GM19372 (cell line): ENCODE measurements around the gene SACM1L.
"Not testable (repeated sequence)": the region's sequence is repeated elsewhere in the genome, so short reads cannot be mapped to it uniquely, and the experiment has no call there.

Experiments
- ATAC-seq: cut with Tn5 transposase; IDR thresholded peaks from one replicate; pipeline ENCODE4 v1.9.1; 2021; ENCODE audit warnings: mild to moderate bottlenecking, low read depth, moderate library complexity; ENCODE audit not compliant: unreplicated experiment

The SACM1L gene

DNA sequence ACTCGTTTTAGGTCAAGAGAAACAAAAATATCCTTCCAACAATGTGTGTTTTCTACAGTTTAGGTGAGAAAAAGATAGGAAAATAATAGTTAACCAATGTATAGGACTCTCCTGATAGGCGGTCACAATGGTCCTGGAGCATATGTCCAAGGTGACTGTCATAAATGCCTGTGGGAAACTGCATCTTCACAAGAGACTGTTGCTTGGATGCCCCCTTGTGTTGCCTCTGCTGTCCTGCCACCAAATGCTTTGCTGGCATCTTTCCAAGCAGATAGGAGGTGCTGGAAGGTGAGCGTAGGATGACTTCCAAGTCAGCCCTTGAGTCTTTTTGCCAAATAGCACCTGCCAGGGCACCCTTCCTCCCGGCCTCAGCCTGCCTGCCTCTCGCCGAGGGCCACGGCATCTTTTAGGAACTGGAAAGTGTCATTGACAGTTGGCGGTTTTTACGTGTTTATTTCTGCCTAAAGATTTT is 24.1 kb upstream of the SACM1L start:
- ATAC-seq, result no peak

DNA sequence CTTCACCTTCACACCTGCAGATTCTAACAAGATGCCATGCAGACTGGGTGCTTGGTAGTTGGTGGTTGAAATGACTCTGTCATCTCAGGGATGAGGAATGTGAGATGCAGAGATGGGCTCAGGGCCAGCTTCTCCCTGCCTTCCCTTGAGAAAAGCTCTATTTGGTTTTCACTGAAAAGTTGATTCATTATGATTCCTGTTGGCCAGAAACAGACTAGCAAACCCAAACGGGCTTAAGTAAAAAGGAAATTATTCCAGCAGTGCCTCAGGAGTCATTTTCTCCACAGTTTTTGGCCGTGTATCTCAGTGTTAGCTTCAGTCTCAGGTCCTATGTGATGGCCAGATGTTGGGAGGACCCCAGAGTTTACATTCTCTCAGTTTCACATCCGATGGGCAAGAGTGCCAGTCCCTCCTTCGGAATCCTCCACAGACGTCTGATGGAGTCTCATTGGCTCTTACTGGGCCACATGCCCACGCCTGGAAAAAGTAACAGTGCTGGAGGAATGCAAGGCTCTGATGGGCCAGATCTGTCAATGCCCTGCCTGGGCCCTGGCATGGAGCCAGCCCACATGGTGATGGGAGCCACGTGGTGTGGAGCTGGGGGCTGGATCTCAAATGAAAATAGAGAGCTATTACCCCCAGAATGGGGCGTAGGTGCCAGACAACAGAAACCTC is 22.3 kb upstream of the SACM1L start:
- ATAC-seq, result no peak

DNA sequence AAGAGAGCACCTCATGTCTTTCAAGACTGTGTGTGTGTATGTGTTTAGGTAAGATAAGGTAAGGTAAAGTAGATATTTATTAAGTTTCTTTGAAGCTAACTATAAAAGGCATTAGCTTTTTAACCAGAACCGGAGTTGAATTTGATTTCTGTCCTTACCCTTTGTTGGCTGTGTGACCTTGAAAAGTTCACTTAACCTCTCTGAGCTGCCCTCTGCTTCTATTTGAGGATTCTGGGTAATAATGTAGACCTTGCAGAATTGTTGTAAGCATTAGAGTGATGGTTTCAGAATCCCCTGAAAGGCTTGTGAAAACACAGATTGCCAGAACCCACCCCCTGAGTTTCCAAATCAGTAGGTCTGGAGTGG is 21.6 kb upstream of the SACM1L start:
- ATAC-seq, result no peak

GRCh38 chr3:45670436-45670835 is 18.8 kb upstream of the SACM1L start:
- no peak for ATAC-seq

DNA sequence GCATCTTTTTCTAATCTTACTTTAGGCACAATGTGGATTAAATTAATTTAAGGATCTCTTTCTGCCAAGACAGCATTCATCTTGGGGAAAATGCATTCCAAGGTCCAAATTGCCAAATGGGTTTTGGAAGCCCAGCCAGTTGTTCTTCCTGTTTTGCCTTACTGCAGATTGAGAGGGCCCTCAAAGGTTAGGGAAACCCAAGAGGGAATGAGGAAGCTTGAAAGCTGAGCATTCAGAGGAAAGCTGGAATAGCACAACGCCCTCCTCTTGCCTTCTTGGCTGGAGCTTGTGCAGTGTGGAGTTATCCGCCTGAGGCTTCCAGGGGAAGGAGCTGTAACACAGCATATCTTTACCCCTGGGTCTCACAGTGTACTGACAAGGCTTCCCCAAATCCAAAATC is 18.2 kb upstream of the SACM1L start:
- ATAC-seq, result no peak

GRCh38 chr3:45673273-45673672 is 15.9 kb upstream of the SACM1L start:
- no peak for ATAC-seq

DNA sequence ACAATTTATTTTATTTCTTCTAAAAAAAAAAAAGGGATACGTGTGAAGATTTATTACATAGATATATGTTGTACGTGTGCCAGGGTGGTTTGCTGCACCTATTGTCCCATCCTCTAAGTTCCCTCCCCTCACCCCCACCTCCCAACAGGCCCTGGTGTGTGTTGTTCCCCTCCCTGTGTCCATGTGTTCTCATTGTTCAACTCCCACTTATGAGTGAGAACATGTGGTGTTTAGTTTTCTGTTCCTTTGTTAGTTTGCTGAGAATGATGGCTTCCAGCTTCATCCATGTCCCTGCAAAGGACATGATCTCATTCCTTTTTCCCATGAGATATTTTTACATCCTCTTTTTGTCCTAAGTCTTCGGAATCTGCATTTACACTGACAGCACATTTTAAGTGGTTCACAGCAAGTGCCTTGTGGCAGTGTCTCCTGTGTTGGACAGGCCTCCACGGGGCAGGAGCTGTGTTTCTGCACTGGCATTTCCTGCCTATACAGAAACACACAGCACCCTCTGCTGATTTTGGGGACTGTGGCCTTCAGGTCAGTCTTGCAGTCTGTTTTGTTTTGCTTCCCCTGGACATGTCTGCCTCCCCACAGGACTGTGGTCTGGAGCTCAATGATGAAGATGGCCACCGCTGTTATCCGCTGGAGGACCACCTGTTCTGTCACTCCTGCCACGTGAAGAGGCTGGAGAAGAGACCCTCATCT is 12.7 kb upstream of the SACM1L start:
- no peak for ATAC-seq

GRCh38 chr3:45677033-45677446 is 12.2 kb upstream of the SACM1L start:
- no peak for ATAC-seq

GRCh38 chr3:45677841-45678240 is 11.4 kb upstream of the SACM1L start:
- no peak for ATAC-seq

GRCh38 chr3:45679805-45680204 is 9.4 kb upstream of the SACM1L start:
- no peak for ATAC-seq

DNA sequence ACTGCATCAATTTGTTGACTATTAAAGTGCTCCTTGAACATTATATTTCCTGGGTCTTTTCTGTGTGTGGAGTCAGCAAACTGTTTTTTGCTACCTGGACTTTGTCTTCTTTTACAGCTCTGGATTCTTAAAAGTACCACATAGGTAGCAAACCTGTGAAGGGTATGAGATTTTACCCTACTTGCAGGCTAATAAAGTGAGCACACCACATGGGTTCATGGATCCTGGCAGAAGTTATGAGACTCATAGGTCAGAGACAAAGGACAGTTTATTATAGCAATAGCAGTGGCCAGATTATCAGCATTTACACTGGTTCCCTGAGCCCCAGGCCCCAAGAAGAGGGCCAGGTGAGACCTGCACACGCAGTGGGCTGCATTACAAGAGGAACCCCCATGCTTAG is 8.0 kb upstream of the SACM1L start:
- ATAC-seq, result no peak

- no peak for ATAC-seq
These were observed 7.3 kb upstream of the SACM1L start for GRCh38 chr3:45681846-45682245.

GRCh38 chr3:45682311-45682710 is 6.9 kb upstream of the SACM1L start:
- no peak for ATAC-seq

- no peak for ATAC-seq
These were observed 6.4 kb upstream of the SACM1L start for GRCh38 chr3:45682786-45683185.

DNA sequence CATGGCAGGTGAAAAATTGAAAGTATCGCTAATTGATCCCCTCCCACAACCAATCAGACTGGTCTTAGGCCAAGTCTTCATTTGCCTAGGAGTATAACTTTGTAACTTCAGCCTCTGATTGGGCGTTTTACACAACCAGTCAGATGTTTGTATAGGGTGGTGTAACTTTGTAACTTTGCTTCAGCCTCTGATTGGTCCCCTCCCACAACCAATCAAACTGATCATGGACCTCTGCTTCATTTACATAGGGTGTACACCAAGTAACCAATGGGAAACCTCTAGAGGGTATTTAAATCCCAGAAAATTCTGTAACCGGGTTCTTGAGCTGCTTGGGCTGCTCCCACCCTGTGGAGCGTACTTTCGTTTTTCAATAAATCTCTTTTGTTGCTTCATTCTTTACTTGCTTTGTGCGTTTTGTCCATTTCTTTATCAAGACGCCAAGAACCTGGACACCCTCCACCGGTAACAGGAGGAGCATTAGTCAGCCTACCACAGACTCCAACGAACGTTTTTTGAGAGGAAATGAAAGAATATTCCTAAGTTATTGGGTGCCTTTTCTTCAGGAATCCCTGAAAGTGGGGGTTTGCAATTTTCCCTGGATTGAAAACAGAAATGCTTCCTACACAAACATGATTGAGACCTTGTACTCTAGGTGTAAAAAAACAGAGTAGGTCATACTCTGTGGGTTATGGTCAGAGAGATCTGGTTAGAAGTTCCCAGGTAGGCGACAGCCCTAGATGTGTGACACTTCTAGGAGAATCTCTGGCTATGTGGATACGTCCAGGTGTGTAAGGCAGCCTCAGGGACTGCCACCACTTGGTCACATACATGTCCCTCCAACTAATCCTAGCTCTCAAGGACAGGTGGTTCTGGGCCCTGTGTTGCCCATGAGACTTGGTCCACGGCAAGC is 5.5 kb upstream of the SACM1L start:
- no peak for ATAC-seq

DNA sequence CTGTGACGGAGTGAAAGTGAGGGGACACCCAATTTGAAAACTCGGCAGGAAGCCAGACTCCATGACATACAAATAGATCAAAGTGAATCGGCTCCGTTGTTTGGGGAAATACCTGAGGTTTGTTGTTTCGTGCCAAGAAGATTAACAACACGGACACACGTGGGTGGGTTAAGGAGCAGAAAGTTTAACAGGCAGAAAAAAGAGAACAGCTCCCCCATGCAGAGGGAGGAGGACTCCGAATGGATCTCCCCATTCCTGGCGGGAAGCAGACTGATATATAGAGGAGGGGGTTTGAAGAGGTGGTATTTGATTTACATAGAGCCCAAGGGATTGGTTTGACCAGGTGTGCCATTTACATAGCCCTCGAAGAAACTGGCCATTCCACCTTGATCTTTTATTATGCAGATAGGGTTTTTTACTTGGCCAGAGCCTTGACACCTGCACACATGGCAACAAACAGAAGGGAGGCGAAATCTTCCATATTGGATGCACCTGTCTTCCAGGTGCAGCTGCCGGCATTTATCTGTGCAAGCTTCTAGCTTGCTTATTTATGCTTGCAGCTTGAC is 4.8 kb upstream of the SACM1L start:
- ATAC-seq, result no peak

DNA sequence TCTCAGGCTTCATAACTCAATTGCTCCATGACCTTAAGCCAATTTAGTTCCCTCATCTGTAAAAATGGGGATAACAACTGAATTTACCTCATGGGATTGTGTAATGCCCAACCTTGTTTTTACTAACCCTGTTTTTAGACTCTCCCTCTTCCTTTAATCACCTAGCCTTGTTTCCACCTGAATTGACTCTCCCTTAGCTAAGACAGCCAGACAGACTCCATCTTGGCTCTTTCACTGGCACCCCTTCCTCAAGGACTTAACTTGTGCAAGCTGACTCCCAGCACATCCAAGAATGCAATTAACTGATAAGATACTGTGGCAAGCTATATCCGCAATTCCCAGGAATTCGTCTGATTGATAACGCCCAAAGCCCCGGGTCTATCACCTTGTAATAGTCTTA is 3.5 kb upstream of the SACM1L start:
- not testable (repeated sequence) for ATAC-seq

DNA sequence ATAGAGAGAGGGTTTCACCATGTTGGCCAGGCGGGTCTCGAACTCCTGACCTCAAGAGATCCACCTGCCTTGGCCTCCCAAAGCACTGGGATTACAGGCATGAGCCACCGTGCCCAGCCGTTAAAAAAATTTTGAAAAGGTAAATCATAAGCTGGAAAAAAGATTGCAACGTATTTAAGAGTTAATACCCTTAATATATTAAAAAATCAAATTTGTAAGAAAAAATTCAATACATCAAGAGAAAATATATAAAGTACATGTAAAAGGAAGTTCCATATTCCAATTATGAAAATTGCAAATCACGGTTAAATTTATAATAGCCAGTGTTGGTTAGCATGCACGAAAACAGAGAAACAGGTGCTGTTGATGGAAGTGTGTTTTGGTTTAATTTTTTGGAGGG is 2.3 kb upstream of the SACM1L start:
- ATAC-seq, result no peak

DNA sequence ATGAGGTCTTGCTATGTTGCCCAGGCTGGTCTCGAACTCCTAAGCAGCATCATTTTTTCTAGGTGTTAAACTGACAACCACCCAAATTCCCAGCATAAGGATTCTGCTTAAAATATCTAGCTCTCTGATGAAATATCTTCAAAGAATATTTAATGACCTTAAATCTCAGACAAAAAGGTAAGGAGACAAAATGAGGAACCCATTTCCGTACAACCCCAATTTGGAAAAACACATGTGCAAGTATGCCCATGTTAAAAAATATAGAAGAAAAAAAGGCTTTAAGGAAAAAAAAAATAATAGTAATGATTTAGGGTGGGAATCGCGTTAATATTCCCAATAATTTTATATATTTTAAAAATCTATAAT is 1.4 kb upstream of the SACM1L start:
- no peak for ATAC-seq

DNA sequence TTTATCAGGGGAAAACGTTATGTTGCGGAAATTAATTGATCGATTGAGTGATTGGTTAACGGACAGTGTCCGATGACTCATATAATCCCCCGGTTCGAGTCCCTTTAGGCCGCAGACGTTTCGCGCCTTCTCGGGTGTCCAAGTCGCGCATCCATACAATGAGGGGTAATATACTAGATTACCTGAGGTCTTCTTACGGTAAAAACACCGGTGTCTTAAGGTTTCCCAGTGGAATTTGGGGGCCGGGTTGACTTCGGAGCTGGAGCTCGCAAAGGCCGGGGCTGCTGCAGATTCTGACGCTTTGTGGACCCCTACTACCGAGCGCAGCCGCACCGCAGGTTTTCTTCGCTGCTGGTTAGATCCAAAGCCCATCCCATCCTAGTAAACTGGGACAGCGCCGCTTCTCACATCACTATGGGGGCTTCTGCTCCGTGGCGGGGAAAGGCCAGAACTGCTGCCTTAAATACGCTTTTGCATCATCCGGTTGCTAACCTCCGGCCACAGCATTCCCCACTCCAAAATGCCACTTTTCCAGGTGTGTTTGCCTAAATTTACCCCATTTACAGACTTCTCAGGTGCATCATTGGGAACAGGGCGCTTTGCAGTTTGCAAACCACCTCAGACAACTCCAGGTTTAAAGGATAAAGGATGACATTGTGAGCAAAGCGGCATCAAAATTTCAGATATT is 858 bp upstream of the SACM1L start:
- no peak for ATAC-seq

GRCh38 chr3:45689787-45690145 is 570 bp downstream of the SACM1L start:
- ATAC-seq, result no peak
